ENCODE data around the gene TMED5.

- TF ChIP-seq, protein P1, sequence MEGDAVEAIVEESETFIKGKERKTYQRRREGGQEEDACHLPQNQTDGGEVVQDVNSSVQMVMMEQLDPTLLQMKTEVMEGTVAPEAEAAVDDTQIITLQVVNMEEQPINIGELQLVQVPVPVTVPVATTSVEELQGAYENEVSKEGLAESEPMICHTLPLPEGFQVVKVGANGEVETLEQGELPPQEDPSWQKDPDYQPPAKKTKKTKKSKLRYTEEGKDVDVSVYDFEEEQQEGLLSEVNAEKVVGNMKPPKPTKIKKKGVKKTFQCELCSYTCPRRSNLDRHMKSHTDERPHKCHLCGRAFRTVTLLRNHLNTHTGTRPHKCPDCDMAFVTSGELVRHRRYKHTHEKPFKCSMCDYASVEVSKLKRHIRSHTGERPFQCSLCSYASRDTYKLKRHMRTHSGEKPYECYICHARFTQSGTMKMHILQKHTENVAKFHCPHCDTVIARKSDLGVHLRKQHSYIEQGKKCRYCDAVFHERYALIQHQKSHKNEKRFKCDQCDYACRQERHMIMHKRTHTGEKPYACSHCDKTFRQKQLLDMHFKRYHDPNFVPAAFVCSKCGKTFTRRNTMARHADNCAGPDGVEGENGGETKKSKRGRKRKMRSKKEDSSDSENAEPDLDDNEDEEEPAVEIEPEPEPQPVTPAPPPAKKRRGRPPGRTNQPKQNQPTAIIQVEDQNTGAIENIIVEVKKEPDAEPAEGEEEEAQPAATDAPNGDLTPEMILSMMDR (IDR thresholded peaks at IDR 0.05), result no peak
- no peak for TF ChIP-seq POLR2AphosphoS5 (IDR thresholded peaks at IDR 0.05)
- no peak for TF ChIP-seq POLR2A (IDR thresholded peaks at IDR 0.05)
- no peak for TF ChIP-seq EP300 (IDR thresholded peaks at IDR 0.05)
Measured at GRCh38 chr1:93102142-93102541, 78.1 kb downstream of the TMED5 start.

Measured in upper lobe of left lung (tissue), 4 donors.